NK-92 treated with Interleukin-12 subunit alpha and Interleukin-12 subunit beta, amount 100 ng/mL, for 24 hours (cell line): ENCODE data around the gene OPRD1.
A peak's percentile ranks its signal among the peaks of the same experiment; 100 is the strongest.

Experiments used
- DNase-seq: peaks from one replicate; lab custom pipeline; 2025; lab: John Stamatoyannopoulos, UW

OPRD1 gene

GRCh38 chr1:28910379-28911115 is 98.6 kb downstream of the OPRD1 start:
- DNase-seq, result no peak

- DNase-seq, result no peak
These were observed 101.8 kb downstream of the OPRD1 start for GRCh38 chr1:28913786-28914227.

- peak; percentile 91 for DNase-seq
These were observed 102.5 kb downstream of the OPRD1 start, which contains the start of gene EPB41 for GRCh38 chr1:28914228-28915030. Gene EPB41, plus strand, starts transcription at chr1:28914569. Its CDS starts 72,869 bp downstream, at chr1:28987438.

- peak; percentile 37 for DNase-seq
These were observed 103.3 kb downstream of the OPRD1 start for GRCh38 chr1:28915031-28915895.

- DNase-seq, result no peak
These were observed 105.8 kb downstream of the OPRD1 start for GRCh38 chr1:28917757-28918118.
